ENCODE data around the gene NEO1.

NEO1 gene

DNA sequence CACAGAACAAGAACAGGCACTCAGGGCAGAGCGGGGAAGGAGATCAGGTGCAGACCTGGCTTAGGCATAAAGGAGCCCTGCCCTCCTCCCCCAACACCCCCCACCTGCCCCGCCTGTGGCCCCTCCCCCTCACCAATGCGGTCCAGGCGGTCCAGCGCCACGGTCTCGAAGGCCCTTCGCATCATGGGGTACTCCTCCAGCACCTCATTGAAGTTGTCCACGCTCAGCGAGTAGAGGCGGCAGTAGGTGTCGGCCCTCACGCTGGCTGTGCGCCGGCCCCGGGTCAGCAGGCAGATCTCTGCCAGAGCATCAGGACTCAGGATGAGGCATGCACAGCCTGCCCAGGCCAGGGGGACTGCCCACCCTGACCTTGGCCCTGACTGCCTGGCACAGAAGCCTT, 271.7 kb downstream of the NEO1 start:
- TF ChIP-seq, protein P1, sequence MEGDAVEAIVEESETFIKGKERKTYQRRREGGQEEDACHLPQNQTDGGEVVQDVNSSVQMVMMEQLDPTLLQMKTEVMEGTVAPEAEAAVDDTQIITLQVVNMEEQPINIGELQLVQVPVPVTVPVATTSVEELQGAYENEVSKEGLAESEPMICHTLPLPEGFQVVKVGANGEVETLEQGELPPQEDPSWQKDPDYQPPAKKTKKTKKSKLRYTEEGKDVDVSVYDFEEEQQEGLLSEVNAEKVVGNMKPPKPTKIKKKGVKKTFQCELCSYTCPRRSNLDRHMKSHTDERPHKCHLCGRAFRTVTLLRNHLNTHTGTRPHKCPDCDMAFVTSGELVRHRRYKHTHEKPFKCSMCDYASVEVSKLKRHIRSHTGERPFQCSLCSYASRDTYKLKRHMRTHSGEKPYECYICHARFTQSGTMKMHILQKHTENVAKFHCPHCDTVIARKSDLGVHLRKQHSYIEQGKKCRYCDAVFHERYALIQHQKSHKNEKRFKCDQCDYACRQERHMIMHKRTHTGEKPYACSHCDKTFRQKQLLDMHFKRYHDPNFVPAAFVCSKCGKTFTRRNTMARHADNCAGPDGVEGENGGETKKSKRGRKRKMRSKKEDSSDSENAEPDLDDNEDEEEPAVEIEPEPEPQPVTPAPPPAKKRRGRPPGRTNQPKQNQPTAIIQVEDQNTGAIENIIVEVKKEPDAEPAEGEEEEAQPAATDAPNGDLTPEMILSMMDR (IDR thresholded peaks at IDR 0.05; ENCODE audit: low read depth, low read length): no peak
- no peak overlapping the region for H3K4me3 ChIP-seq (ENCODE audit: low read depth, low read length)
- in situ Hi-C loops (cut with HindIII; ENCODE audit: low sequenced_read_pairs): no loop called here
- no peak for DNase-seq (ENCODE audit: low read depth, low spot score)

- TF ChIP-seq, protein P1 (IDR thresholded peaks at IDR 0.05; ENCODE audit: low read depth, low read length): no peak
- DNase-seq (ENCODE audit: low read depth, low spot score): no peak
- in situ Hi-C loops (cut with HindIII; ENCODE audit: low sequenced_read_pairs): no loop called here
- no peak overlapping the region for H3K4me3 ChIP-seq (ENCODE audit: low read depth, low read length)
Measured at GRCh38 chr15:73324496-73325170, 272.4 kb downstream of the NEO1 start.

DNA sequence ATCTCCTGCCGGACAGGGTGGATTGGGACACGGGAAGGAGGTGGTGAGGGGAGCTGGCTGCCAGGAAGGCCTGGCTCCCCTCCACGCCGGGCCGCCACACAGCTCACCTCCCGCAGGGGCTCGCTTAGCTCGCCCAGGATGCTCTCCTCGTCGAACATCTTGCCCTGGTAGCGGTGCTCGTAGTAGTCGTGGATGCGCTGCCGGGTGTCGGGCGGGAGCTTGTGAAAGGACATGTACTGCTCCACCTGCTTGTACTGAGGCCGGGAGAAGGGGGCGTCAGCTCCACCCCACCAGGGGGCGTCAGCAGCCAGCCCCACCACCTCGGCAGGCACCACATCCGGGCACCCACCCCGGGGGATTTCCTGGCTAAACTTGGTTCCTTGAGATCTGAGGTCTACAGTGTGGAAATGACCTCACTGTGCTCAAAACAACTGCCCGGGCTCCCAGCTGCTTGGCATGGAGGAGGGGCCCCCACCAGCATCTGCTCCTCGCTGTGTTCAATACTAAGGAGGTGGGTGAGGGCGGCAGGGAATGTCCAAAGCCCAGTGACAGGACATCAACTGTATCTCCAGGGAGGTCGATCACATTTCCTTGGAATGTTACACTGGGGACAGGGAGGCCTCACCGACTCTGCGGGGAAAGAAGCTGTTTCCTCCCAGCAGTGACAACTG, 273.1 kb downstream of the NEO1 start:
- in situ Hi-C loops (cut with HindIII; ENCODE audit: low sequenced_read_pairs): no loop called here
- H3K4me3 ChIP-seq (ENCODE audit: low read depth, low read length): no peak overlapping the region
- TF ChIP-seq, protein P1 (IDR thresholded peaks at IDR 0.05; ENCODE audit: low read depth, low read length): no peak
- no peak for DNase-seq (ENCODE audit: low read depth, low spot score)

DNA sequence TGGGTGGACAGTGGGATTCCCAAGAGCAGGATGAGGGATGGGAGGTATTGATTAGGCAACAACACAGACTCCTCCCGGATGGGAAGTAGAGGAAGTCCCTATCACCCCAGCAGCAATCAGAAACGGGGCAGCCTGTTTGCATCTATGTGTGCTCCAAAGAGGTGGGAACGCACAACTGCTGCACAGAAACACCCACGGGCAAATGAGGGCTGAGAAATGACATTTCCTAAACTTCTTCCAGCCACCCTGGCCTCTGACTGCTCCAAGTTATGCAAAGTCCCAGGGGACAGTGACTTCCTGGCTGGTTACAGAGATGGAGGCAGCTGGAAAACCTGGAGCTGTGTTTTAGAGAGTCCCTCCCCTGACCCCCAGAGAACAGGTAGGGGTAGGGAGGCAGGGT, 273.9 kb downstream of the NEO1 start:
- DNase-seq (ENCODE audit: low read depth, low spot score): no peak
- no peak overlapping the region for H3K4me3 ChIP-seq (ENCODE audit: low read depth, low read length)
- in situ Hi-C loops (cut with HindIII; ENCODE audit: low sequenced_read_pairs): no loop called here
- TF ChIP-seq, protein P1 (IDR thresholded peaks at IDR 0.05; ENCODE audit: low read depth, low read length): no peak

GRCh38 chr15:73328149-73328820, 276.0 kb downstream of the NEO1 start:
- TF ChIP-seq, protein P1 (IDR thresholded peaks at IDR 0.05; ENCODE audit: low read depth, low read length): no peak
- no peak for DNase-seq (ENCODE audit: low read depth, low spot score)
- in situ Hi-C loops (cut with HindIII; ENCODE audit: low sequenced_read_pairs): no loop called here
- H3K4me3 ChIP-seq (ENCODE audit: low read depth, low read length): no peak overlapping the region

DNA sequence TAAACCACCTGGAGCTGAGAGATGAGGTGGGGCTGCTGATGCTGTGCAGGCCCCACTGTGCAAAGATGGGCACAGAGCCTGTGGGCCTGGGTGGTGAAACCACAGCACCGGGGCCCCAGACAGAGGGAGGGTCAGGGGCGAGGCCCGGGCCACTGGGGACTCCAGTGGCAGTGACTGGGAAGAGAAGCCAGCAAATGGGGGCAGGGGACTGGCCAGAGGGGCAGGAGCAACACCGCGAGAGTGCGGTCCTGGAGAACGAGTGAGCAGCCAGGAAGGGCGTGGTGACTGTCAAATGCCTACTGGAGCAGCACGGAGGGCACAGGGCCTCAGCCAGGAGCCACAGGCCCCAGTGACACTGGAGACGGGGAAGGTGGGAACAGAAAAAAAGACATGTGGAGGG, 276.7 kb downstream of the NEO1 start:
- DNase-seq (ENCODE audit: low read depth, low spot score): no peak
- TF ChIP-seq, protein P1 (IDR thresholded peaks at IDR 0.05; ENCODE audit: low read depth, low read length): no peak
- in situ Hi-C loops (cut with HindIII; ENCODE audit: low sequenced_read_pairs): no loop called here
- no peak overlapping the region for H3K4me3 ChIP-seq (ENCODE audit: low read depth, low read length)

Data from astrocyte of the spinal cord (primary cell).